ENCODE data around the gene CIPC. TPM values are rescaled to one million over a fixed set of nuclear protein-coding genes. Genes with fewer than 3 reads are reported as not detected.

The CIPC gene
- total and polyA plus RNA-seq, 8 donors = 6.0 to 81.1 (median 19.6) TPM

GRCh38 chr14:77158882-77159255 lies 60.8 kb downstream of the CIPC start:
- no peak overlapping the region for H3K4me3 ChIP-seq
- WGBS, 5 donors = 66 to 82% (median 72%) methylated on average over 2 of the region's 2 CpGs
- H3K4me1 ChIP-seq = peaks cover 0 to 12% (median 6%) of the 10 kb centered on the region in 4 donors
- no peaks in the 10 kb centered on the region for H3K36me3 ChIP-seq
- DNase-seq = no peak
- H3K27me3 ChIP-seq = peaks cover 0 to 62% (median 16%) of the 10 kb centered on the region in 3 donors
- no peaks in the 10 kb centered on the region for H3K9me3 ChIP-seq
- intact Hi-C loops (cut with DNase I; ENCODE audit: low total_unique reads) = loop anchor here (10.0 kb wide), 1 partner anchor 156 kb away; no protein-coding TSS in a partner anchor
- TF ChIP-seq POLR2AphosphoS5 (IDR thresholded peaks at IDR 0.05) (no peak), EP300 (IDR thresholded peaks at IDR 0.05) (no peak), POLR2A (IDR thresholded peaks at IDR 0.05) (no peak), CTCF (IDR thresholded peaks at IDR 0.05) (no peak)
- H3K27ac ChIP-seq = no peak overlapping the region

GRCh38 chr14:77161011-77161410 lies 63.0 kb downstream of the CIPC start:
- 70 to 83% (median 77%) methylated on average over 4 of the region's 4 CpGs for WGBS, 5 donors
- peaks cover 0 to 12% (median 6%) of the 10 kb centered on the region in 4 donors for H3K4me1 ChIP-seq
- TF ChIP-seq CTCF (IDR thresholded peaks at IDR 0.05) (no peak), EP300 (IDR thresholded peaks at IDR 0.05) (no peak), POLR2AphosphoS5 (IDR thresholded peaks at IDR 0.05) (no peak), POLR2A (IDR thresholded peaks at IDR 0.05) (no peak)
- no peak overlapping the region for H3K27ac ChIP-seq
- DNase-seq = no peak
- intact Hi-C loops (cut with DNase I; ENCODE audit: low total_unique reads) = no loop called here
- H3K4me3 ChIP-seq = no peak overlapping the region
- H3K9me3 ChIP-seq = no peaks in the 10 kb centered on the region
- no peaks in the 10 kb centered on the region for H3K36me3 ChIP-seq
- peaks cover 0 to 43% (median 6%) of the 10 kb centered on the region in 3 donors for H3K27me3 ChIP-seq

Other genes with a start within 250 kb of the CIPC start
- 10 to 100 TPM in 4 of 5 donors, 1 to 10 TPM in 1; 5.3 to 43.6 (median 28.4) TPM for gene IRF2BPL, start 69.5 kb upstream of the CIPC start, total RNA-seq
- gene IRF2BPL, start 69.5 kb upstream of the CIPC start, polyA plus RNA-seq = 10 to 100 TPM in 2 of 3 donors, 1 to 10 TPM in 1; 8.5 to 17.7 (median 10.5) TPM
- gene ZDHHC22, start 43.5 kb downstream of the CIPC start, total RNA-seq = under 1 TPM in 1 of 5 donors, not detected in 4; 0.18 TPM
- gene ZDHHC22, start 43.5 kb downstream of the CIPC start, polyA plus RNA-seq = under 1 TPM in 1 of 3 donors, not detected in 2; 0.08 TPM
- gene TMEM63C, start 83.5 kb downstream of the CIPC start, total RNA-seq = 1 to 10 TPM in 2 of 5 donors, under 1 TPM in 2, not detected in 1; 0.14 to 8.8 (median 2.7) TPM
- gene TMEM63C, start 83.5 kb downstream of the CIPC start, polyA plus RNA-seq = 1 to 10 TPM in 1 of 3 donors, under 1 TPM in 1, not detected in 1; 0.31 to 2.1 TPM
- gene NGB, start 172.9 kb downstream of the CIPC start, total RNA-seq = 10 to 100 TPM in 1 of 5 donors, 1 to 10 TPM in 2, under 1 TPM in 1, not detected in 1; 0.18 to 47.2 (median 5.6) TPM
- under 1 TPM in 1 of 3 donors, not detected in 2; 0.53 TPM for gene NGB, start 172.9 kb downstream of the CIPC start, polyA plus RNA-seq
- gene POMT2, start 222.6 kb downstream of the CIPC start, total RNA-seq = 10 to 100 TPM in 4 of 5 donors, 1 to 10 TPM in 1; 8.3 to 33.8 (median 17.9) TPM
- 10 to 100 TPM in 1 of 3 donors, 1 to 10 TPM in 2; 7.3 to 12.1 (median 8.3) TPM for gene POMT2, start 222.6 kb downstream of the CIPC start, polyA plus RNA-seq
- gene GSTZ1, start 222.8 kb downstream of the CIPC start, total RNA-seq = 10 to 100 TPM in 3 of 5 donors, 1 to 10 TPM in 2; 5.8 to 30.9 (median 10.7) TPM
- 10 to 100 TPM; 25.2 to 39.2 (median 28.6) TPM for gene GSTZ1, start 222.8 kb downstream of the CIPC start, polyA plus RNA-seq

Measured in stomach (tissue), 9 donors.